Endometrial microvascular endothelial cells (primary cell): ENCODE data around the gene CACNA1C. TPM values are rescaled to one million over a fixed set of nuclear protein-coding genes. Genes with fewer than 3 reads are reported as not detected.

Experiments used
- in situ Hi-C: cut with HindIII; loops from 2 replicates; pipeline ENCODE4 v1.10.0; 2017; ENCODE audit warnings: low sequenced_read_pairs, low pct_unique_long_range_greater_than_20kb; ENCODE audit errors: inconsistent ontology term
- total RNA-seq: library from RNA; depleted of rRNA; stranded (reverse); fragments of >200 nt; gene quantifications from one replicate; pipeline ENCODE4 v1.2.3, GENCODE V29; 2015; ENCODE audit errors: inconsistent ontology term

The CACNA1C gene
- total RNA-seq, 1 donor from 2014 or later: not detected

- in situ Hi-C loops: no loop called here
Observed at GRCh38 chr12:2689393-2689792, 636.6 kb downstream of the CACNA1C start.

GRCh38 chr12:2689879-2690278 is 637.1 kb downstream of the CACNA1C start:
- in situ Hi-C loops: no loop called here

GRCh38 chr12:2690348-2691005 is 637.7 kb downstream of the CACNA1C start:
- in situ Hi-C loops: no loop called here

GRCh38 chr12:2691006-2691344 is 638.2 kb downstream of the CACNA1C start:
- in situ Hi-C loops: no loop called here

- in situ Hi-C loops: no loop called here
Observed at GRCh38 chr12:2691345-2692071, 638.7 kb downstream of the CACNA1C start.

- in situ Hi-C loops: no loop called here
Observed at GRCh38 chr12:2692080-2692479, 639.3 kb downstream of the CACNA1C start.

GRCh38 chr12:2693244-2693860 is 640.6 kb downstream of the CACNA1C start:
- in situ Hi-C loops: no loop called here

GRCh38 chr12:2693980-2694610 is 641.3 kb downstream of the CACNA1C start:
- in situ Hi-C loops: no loop called here

GRCh38 chr12:2696136-2696535 is 643.3 kb downstream of the CACNA1C start:
- in situ Hi-C loops: no loop called here

- in situ Hi-C loops: no loop called here
Observed at GRCh38 chr12:2697057-2697800, 644.4 kb downstream of the CACNA1C start.

GRCh38 chr12:2698566-2698965 is 645.8 kb downstream of the CACNA1C start:
- in situ Hi-C loops: no loop called here

- in situ Hi-C loops: no loop called here
Observed at GRCh38 chr12:2710701-2711100, 657.9 kb downstream of the CACNA1C start.

- in situ Hi-C loops: no loop called here
Observed at GRCh38 chr12:2719392-2719791, 666.6 kb downstream of the CACNA1C start.

- in situ Hi-C loops: no loop called here
Observed at GRCh38 chr12:2722806-2723205, 670.0 kb downstream of the CACNA1C start.

GRCh38 chr12:2732290-2732689 is 679.5 kb downstream of the CACNA1C start:
- in situ Hi-C loops: no loop called here

- in situ Hi-C loops: no loop called here
Observed at GRCh38 chr12:2733493-2734355, 680.9 kb downstream of the CACNA1C start.

GRCh38 chr12:2735432-2735831 is 682.6 kb downstream of the CACNA1C start:
- in situ Hi-C loops: no loop called here

- in situ Hi-C loops: no loop called here
Observed at GRCh38 chr12:2737656-2738241, 685.0 kb downstream of the CACNA1C start.
